K562 (cell line): ENCODE measurements around the gene DAG1.

Experiments used
- ATF1 ChIP-seq, 2 experiments: fragments of 450-650 bp in 1 of 2; IDR thresholded peaks; 2 replicates each; pipeline ENCODE4 v1.6.1; 2016; ENCODE audit warnings: missing compliant biosample characterization in 1 of 2, missing genetic modification characterization in 1 of 2
- ATF6 ChIP-seq: sonication (generic); formaldehyde crosslinking; IDR thresholded peaks from 2 replicates; pipeline ENCODE4 v1.4.0; 2020; ENCODE audit warnings: mild to moderate bottlenecking, missing genetic modification reagents
- FOXA1 ChIP-seq: fragments of 450-650 bp; IDR thresholded peaks from 2 replicates; pipeline ENCODE4 v1.6.1; 2016; ENCODE audit warnings: mild to moderate bottlenecking, borderline replicate concordance
- HBP1 ChIP-seq: fragments of 450-650 bp; formaldehyde crosslinking; IDR thresholded peaks from 2 replicates; pipeline ENCODE4 v1.4.0; 2022; ENCODE audit warnings: missing genetic modification characterization
- ZNF384 ChIP-seq: IDR thresholded peaks from 2 replicates; pipeline ENCODE4 v1.6.1; 2012; ENCODE audit warnings: low read depth, low read length, improper control_type of control experiment
- ZNF431 ChIP-seq: sonication (generic); formaldehyde crosslinking; IDR thresholded peaks from 2 replicates; pipeline ENCODE4 v1.8.0; 2022; ENCODE audit warnings: mild to moderate bottlenecking, missing genetic modification reagents
- ZNF551 ChIP-seq: fragments of 250-450 bp; sonication (Bioruptor Pico); IDR thresholded peaks from 2 replicates; pipeline ENCODE4 v1.5.0; 2021; ENCODE audit warnings: mild to moderate bottlenecking, moderate library complexity
- TF ChIP-seq, protein P1 (sequence below): IDR thresholded peaks from 2 replicates; pipeline ENCODE4 v1.6.1; 2016; ENCODE audit warnings: missing genetic modification characterization, missing compliant biosample characterization
- TF ChIP-seq, protein P2 (sequence below): fragments of 250-450 bp; sonication (Bioruptor Pico); IDR thresholded peaks from 2 replicates; pipeline ENCODE4 v1.4.0; 2020; ENCODE audit warnings: borderline replicate concordance

- TF ChIP-seq ATF1 (CRISPR knock-in tag; IDR thresholded peaks at IDR 0.05) (no peak), ATF1 (tag; IDR thresholded peaks at IDR 0.05) (no peak), FOXA1 (no peak), ZNF551 (CRISPR knock-in tag) (no peak), ZNF431 (no peak), HBP1 (CRISPR knock-in tag) (no peak), ZNF384 (no peak), ATF6 (CRISPR knock-in tag) (no peak)
- TF ChIP-seq, protein P1, sequence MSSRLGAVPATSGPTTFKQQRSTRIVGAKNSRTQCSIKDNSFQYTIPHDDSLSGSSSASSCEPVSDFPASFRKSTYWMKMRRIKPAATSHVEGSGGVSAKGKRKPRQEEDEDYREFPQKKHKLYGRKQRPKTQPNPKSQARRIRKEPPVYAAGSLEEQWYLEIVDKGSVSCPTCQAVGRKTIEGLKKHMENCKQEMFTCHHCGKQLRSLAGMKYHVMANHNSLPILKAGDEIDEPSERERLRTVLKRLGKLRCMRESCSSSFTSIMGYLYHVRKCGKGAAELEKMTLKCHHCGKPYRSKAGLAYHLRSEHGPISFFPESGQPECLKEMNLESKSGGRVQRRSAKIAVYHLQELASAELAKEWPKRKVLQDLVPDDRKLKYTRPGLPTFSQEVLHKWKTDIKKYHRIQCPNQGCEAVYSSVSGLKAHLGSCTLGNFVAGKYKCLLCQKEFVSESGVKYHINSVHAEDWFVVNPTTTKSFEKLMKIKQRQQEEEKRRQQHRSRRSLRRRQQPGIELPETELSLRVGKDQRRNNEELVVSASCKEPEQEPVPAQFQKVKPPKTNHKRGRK (tag): no peak
- TF ChIP-seq, protein P2, sequence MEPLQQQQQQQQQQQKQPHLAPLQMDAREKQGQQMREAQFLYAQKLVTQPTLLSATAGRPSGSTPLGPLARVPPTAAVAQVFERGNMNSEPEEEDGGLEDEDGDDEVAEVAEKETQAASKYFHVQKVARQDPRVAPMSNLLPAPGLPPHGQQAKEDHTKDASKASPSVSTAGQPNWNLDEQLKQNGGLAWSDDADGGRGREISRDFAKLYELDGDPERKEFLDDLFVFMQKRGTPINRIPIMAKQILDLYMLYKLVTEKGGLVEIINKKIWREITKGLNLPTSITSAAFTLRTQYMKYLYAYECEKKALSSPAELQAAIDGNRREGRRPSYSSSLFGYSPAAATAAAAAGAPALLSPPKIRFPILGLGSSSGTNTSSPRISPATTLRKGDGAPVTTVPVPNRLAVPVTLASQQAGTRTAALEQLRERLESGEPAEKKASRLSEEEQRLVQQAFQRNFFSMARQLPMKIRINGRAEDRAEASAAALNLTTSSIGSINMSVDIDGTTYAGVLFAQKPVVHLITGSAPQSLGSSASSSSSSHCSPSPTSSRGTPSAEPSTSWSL (CRISPR knock-in tag): no peak
These were observed 63.9 kb downstream of the DAG1 start for GRCh38 chr3:49533786-49534519.
